H1 (cell line): ENCODE measurements around the gene TAF15. TPM values are rescaled to one million over a fixed set of nuclear protein-coding genes. Genes with fewer than 3 reads are reported as not detected.

Source experiments
- CTCF ChIA-PET: fragments of 300-600 bp; sonication (Branson Sonifier 250); formaldehyde crosslinking; loops from one replicate; lab custom pipeline; 2021; ENCODE audit not compliant: partially characterized antibody; lab: Charles Lee
- POLR2A ChIA-PET: fragments of 300-600 bp; sonication (Branson Sonifier 250); formaldehyde crosslinking; loops from one replicate; lab custom pipeline; 2021; ENCODE audit warnings: inconsistent platforms; ENCODE audit not compliant: partially characterized antibody; lab: Charles Lee
- DNase-seq, 2 experiments: peaks; one replicate each; pipeline versions ENCODE4 v3.0.0 to v3.0.0-alpha.2; 2010 to 2022; ENCODE audit warnings: low spot score in 2 of 2, low read depth in 1 of 2, mixed read lengths in 1 of 2
- FAIRE-seq: peaks from 2 replicates; lab custom pipeline; 2011; peaks lifted over from hg19 to GRCh38; lab: Jason Lieb, UNC
- H2AFZ ChIP-seq: 2 replicates; pipeline ENCODE4 v1.8.1; 2012; ENCODE audit warnings: low read length, inconsistent platforms
- H2AK5ac ChIP-seq: 2 replicates; pipeline ENCODE4 v1.6.1; 2013; ENCODE audit warnings: low read depth, low read length
- H2BK120ac ChIP-seq: replicated peaks from 2 replicates; pipeline ENCODE3; 2013; ENCODE audit warnings: low read depth, low read length, inconsistent platforms
- H2BK12ac ChIP-seq: 2 replicates; pipeline ENCODE4 v1.6.1; 2013; ENCODE audit warnings: low read depth, low read length
- H2BK15ac ChIP-seq: 2 replicates; pipeline ENCODE4 v1.6.1; 2013; ENCODE audit warnings: low read length
- H2BK20ac ChIP-seq: 2 replicates; pipeline ENCODE4 v1.6.1; 2013; ENCODE audit warnings: low read length
- H2BK5ac ChIP-seq: 2 replicates; pipeline ENCODE4 v1.6.1; 2013; ENCODE audit warnings: low read depth, low read length
- H3K14ac ChIP-seq: 2 replicates; pipeline ENCODE4 v1.6.1; 2013; ENCODE audit warnings: inconsistent platforms; ENCODE audit not compliant: insufficient read length
- H3K18ac ChIP-seq: 2 replicates; pipeline ENCODE4 v1.6.1; 2013; ENCODE audit warnings: low read length; ENCODE audit errors: extremely low read depth
- H3K23ac ChIP-seq: 2 replicates; pipeline ENCODE4 v1.6.1; 2013; ENCODE audit warnings: inconsistent platforms; ENCODE audit not compliant: insufficient read length
- H3K23me2 ChIP-seq: 2 replicates; pipeline ENCODE4 v1.6.1; 2013; ENCODE audit warnings: low read depth, low read length
- H3K27ac ChIP-seq: 2 replicates; pipeline ENCODE4 v1.6.1; 2011; ENCODE audit warnings: low read depth, low read length, inconsistent platforms
- H3K27me3 ChIP-seq, 4 experiments: replicated peaks in 1 of 4; 1 replicate in 1 of 4; 2 replicates in 3 of 4; pipeline versions ENCODE4 v1.6.1 to v1.8.1; 2011 to 2013; ENCODE audit warnings: low read length in 3 of 4, mild to moderate bottlenecking in 3 of 4, inconsistent platforms in 2 of 4, mixed read lengths in 2 of 4, moderate library complexity in 1 of 4; ENCODE audit not compliant: control insufficient read depth in 3 of 4, insufficient read depth in 3 of 4; ENCODE audit errors: extremely low read depth in 1 of 4
- H3K36me3 ChIP-seq, 4 experiments: 2 replicates each; pipeline versions ENCODE4 v1.6.1 to v1.8.1; 2011 to 2013; ENCODE audit warnings: mild to moderate bottlenecking in 4 of 4, low read length in 3 of 4, moderate library complexity in 2 of 4, control low read depth in 1 of 4, inconsistent platforms in 1 of 4; ENCODE audit not compliant: insufficient read depth in 4 of 4, control insufficient read depth in 2 of 4
- H3K4ac ChIP-seq: replicated peaks from 2 replicates; pipeline ENCODE3; 2013; ENCODE audit warnings: low read length, low read depth, mixed read lengths, inconsistent platforms; ENCODE audit not compliant: insufficient read length
- H3K4me1 ChIP-seq, 4 experiments: replicated peaks in 1 of 4; 1 replicate in 1 of 4; 2 replicates in 3 of 4; pipeline versions ENCODE4 v1.6.1 to v1.8.1; 2011 to 2013; ENCODE audit warnings: low read length in 3 of 4, inconsistent platforms in 2 of 4, mixed read lengths in 1 of 4; ENCODE audit not compliant: insufficient read depth in 4 of 4, control insufficient read depth in 3 of 4
- H3K4me2 ChIP-seq, 2 experiments: 2 replicates each; pipeline versions ENCODE4 v1.6.1 to v1.8.1; 2011 to 2013; ENCODE audit warnings: low read depth in 2 of 2, low read length in 2 of 2, control low read depth in 1 of 2, inconsistent platforms in 1 of 2, mild to moderate bottlenecking in 1 of 2; ENCODE audit not compliant: insufficient read depth in 1 of 2
- H3K4me3 ChIP-seq, 4 experiments: fragments of 200-600, 300-600 bp in 1 of 4; sonication (generic), shearing (Covaris generic), sonication (Bioruptor Twin) in 1 of 4; 2 replicates each; pipeline versions ENCODE4 v1.5.1 to v1.8.1; 2011 to 2016; ENCODE audit warnings: low read length in 4 of 4, low read depth in 3 of 4, control low read depth in 2 of 4, inconsistent platforms in 2 of 4, mild to moderate bottlenecking in 2 of 4, mixed read lengths in 1 of 4, moderate library complexity in 1 of 4; ENCODE audit not compliant: insufficient read depth in 2 of 4; ENCODE audit errors: extremely low read depth in 1 of 4
- H3K56ac ChIP-seq: replicated peaks from 2 replicates; pipeline ENCODE3; 2013; ENCODE audit warnings: low read depth, mild to moderate bottlenecking, mixed read lengths, low read length, inconsistent platforms; ENCODE audit not compliant: insufficient read length
- H3K79me1 ChIP-seq: 2 replicates; pipeline ENCODE4 v1.6.1; 2013; ENCODE audit warnings: low read depth, low read length, control low read depth
- H3K79me2 ChIP-seq, 2 experiments: 2 replicates each; pipeline versions ENCODE4 v1.6.1 to v1.8.1; 2012 to 2013; ENCODE audit warnings: low read length in 2 of 2, mild to moderate bottlenecking in 2 of 2, inconsistent platforms in 1 of 2; ENCODE audit not compliant: insufficient read depth in 2 of 2, control insufficient read depth in 1 of 2
- H3K9ac ChIP-seq, 4 experiments: replicated peaks in 1 of 4; 1 replicate in 1 of 4; 2 replicates in 3 of 4; pipeline versions ENCODE4 v1.6.1 to v1.8.1; 2011 to 2013; ENCODE audit warnings: low read depth in 3 of 4, low read length in 3 of 4, control low read depth in 2 of 4, mild to moderate bottlenecking in 2 of 4, moderate library complexity in 2 of 4, inconsistent platforms in 1 of 4; ENCODE audit errors: extremely low read depth in 1 of 4
- H3K9me3 ChIP-seq, 2 experiments: 2 replicates each; pipeline versions ENCODE4 v1.6.1 to v1.8.1; 2012 to 2013; ENCODE audit warnings: mild to moderate bottlenecking in 2 of 2, moderate library complexity in 2 of 2, control low read depth in 1 of 2, inconsistent platforms in 1 of 2, low read depth in 1 of 2, low read length in 1 of 2, mixed read lengths in 1 of 2; ENCODE audit not compliant: insufficient read depth in 2 of 2
- H4K20me1 ChIP-seq, 2 experiments: replicated peaks in 1 of 2; 2 replicates each; pipeline versions ENCODE3 to v1.8.1; 2011 to 2013; ENCODE audit warnings: inconsistent platforms in 2 of 2, low read length in 2 of 2, mild to moderate bottlenecking in 1 of 2; ENCODE audit not compliant: insufficient read depth in 2 of 2, control insufficient read depth in 1 of 2
- H4K5ac ChIP-seq: 2 replicates; pipeline ENCODE4 v1.6.1; 2013; ENCODE audit warnings: low read length, low read depth, mixed read lengths, inconsistent platforms; ENCODE audit not compliant: insufficient read length
- H4K8ac ChIP-seq: 2 replicates; pipeline ENCODE4 v1.8.0; 2013; ENCODE audit warnings: mild to moderate bottlenecking, moderate library complexity, low read length, inconsistent platforms; ENCODE audit not compliant: insufficient read depth; ENCODE audit errors: extremely low read depth
- H4K91ac ChIP-seq: replicated peaks from 2 replicates; pipeline ENCODE3; 2013; ENCODE audit warnings: low read length, mixed read lengths, inconsistent platforms; ENCODE audit not compliant: insufficient read length
- BRCA1 ChIP-seq: IDR thresholded peaks from 2 replicates; pipeline ENCODE4 v1.6.1; 2012; ENCODE audit warnings: low read depth, low read length, improper control_type of control experiment
- CTBP2 ChIP-seq: IDR thresholded peaks from 2 replicates; pipeline ENCODE4 v1.7.0; 2011; ENCODE audit warnings: borderline replicate concordance, mild to moderate bottlenecking, moderate library complexity, mixed read lengths, low read length; ENCODE audit not compliant: insufficient read depth, insufficient read length
- KDM5A ChIP-seq: fragments of 200-600 bp; IDR thresholded peaks from 2 replicates; pipeline ENCODE4 v1.7.1; 2012; ENCODE audit warnings: mild to moderate bottlenecking, low read length, inconsistent platforms, mixed read lengths
- MAFK ChIP-seq: IDR thresholded peaks from 2 replicates; pipeline ENCODE4 v1.6.1; 2012; ENCODE audit warnings: low read depth, mild to moderate bottlenecking, improper control_type of control experiment, low read length
- NANOG ChIP-seq: IDR thresholded peaks from 2 replicates; pipeline ENCODE4 v1.6.1; 2011; ENCODE audit warnings: low read length, low read depth, mild to moderate bottlenecking, inconsistent platforms; ENCODE audit not compliant: insufficient read depth, poor library complexity, severe bottlenecking
- RBBP5 ChIP-seq: IDR thresholded peaks from 2 replicates; pipeline ENCODE4 v1.7.1; 2012; ENCODE audit warnings: low read depth, mild to moderate bottlenecking, inconsistent platforms, low read length, moderate library complexity, borderline replicate concordance
- SIN3A ChIP-seq, 2 experiments: IDR thresholded peaks in 1 of 2; conservative IDR thresholded peaks in 1 of 2; 2 replicates each; pipeline ENCODE4 v1.6.1; 2011 to 2012; ENCODE audit warnings: low read length in 2 of 2, improper control_type of control experiment in 1 of 2, low read depth in 1 of 2, mild to moderate bottlenecking in 1 of 2
- YY1 ChIP-seq: IDR thresholded peaks from 2 replicates; pipeline ENCODE4 v1.6.1; 2011; ENCODE audit warnings: low read depth, mild to moderate bottlenecking, low read length
- WGBS, 2 experiments: shearing (Covaris generic) in 1 of 2; methylation state at CpG; one replicate each; pipeline versions ENCODE4 v1.1.6 to v1.1.7; 2013 to 2015; ENCODE audit warnings: low lambda C conversion rate in 2 of 2, mixed read lengths in 2 of 2, inconsistent platforms in 1 of 2, low coverage in 1 of 2, missing lambda C conversion rate in 1 of 2; ENCODE audit not compliant: insufficient replicate concordance in 2 of 2, insufficient coverage in 1 of 2, insufficient read length in 1 of 2; ENCODE audit errors: extremely low coverage in 1 of 2, missing lambda C conversion rate in 1 of 2; 5-methylcytosine and 5-hydroxymethylcytosine counted together
- polyA plus RNA-seq, 7 experiments: library from polyadenylated mRNA; depleted of rRNA in 3 of 7; stranded (reverse) in 5 of 7; unstranded in 2 of 7; fragments of >200 nt in 5 of 7; fragments of 200-250 nt in 2 of 7; gene quantifications; 1 replicate in 5 of 7; 2 replicates in 1 of 7; 4 replicates in 1 of 7; pipeline versions ENCODE4 v1.2.1 to v1.2.3, GENCODE V29; 2011 to 2013; ENCODE audit warnings: missing spikeins in 2 of 7, mixed read lengths in 2 of 7
- total RNA-seq: library from RNA; stranded (reverse); fragmentation: NEBNext Ultra II Directional; extraction: Animal tissue kit (Norgen Biotek cat#: 25700); gene quantifications from 2 replicates; pipeline ENCODE4 v1.2.1, GENCODE V29; 2021
- TF ChIP-seq, protein P1 (sequence below): IDR thresholded peaks from 2 replicates; pipeline ENCODE4 v1.6.1; 2011; ENCODE audit warnings: low read length, improper control_type of control experiment
- TF ChIP-seq, protein P2 (sequence below): IDR thresholded peaks from 2 replicates; pipeline ENCODE4 v1.6.1; 2012; ENCODE audit warnings: inconsistent platforms

TAF15 gene
- total and polyA plus RNA-seq, 2 of the 8 experiments (the other 6 are each of a cell fraction or from before 2014, with no cell fraction given), result 80.1 to 338 TPM

DNA sequence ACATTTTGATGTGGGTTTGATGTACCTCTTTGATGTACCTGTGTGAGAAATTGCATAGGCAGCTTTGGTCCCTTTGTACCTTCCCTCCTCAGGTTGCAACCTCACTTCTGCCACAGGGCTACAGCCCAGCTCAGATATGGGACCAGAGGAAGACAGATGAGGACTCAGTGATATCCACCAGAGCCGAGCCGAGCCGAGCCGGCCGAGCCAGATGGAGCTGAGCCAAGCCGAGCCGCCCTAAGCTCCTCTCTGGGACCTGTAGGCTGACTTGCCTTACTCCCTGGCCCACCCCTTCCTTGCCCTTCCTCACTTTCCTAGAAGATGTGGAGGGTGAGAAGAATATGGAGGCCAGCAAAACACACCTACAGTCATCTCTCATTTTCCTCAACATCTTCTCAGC lies 55.6 kb downstream of the TAF15 start:
- Histone ChIP-seq H3K23me2 (no peaks in the 10 kb centered on the region), H4K91ac (no peak overlapping the region), H4K20me1 (peaks cover 0 to 2% of the 10 kb centered on the region in 2 experiments), H4K8ac (no peak overlapping the region), H3K4me2 (no peak overlapping the region), H2BK20ac (no peak overlapping the region), H3K79me2 (no peaks in the 10 kb centered on the region), H2BK5ac (no peak overlapping the region), H3K56ac (no peak overlapping the region), H3K23ac (no peak overlapping the region), H3K27ac (no peak overlapping the region), H3K9ac (no peak overlapping the region), H2AK5ac (no peak overlapping the region), H3K4ac (no peak overlapping the region), H3K18ac (no peak overlapping the region), H4K5ac (no peak overlapping the region), H3K79me1 (no peaks in the 10 kb centered on the region), H3K4me1 (no peaks in the 10 kb centered on the region), H2AFZ (no peak overlapping the region), H3K9me3 (no peaks in the 10 kb centered on the region), H2BK15ac (no peak overlapping the region), H3K36me3 (no peaks in the 10 kb centered on the region), H2BK12ac (no peak overlapping the region), H3K14ac (no peak overlapping the region), H3K4me3 (no peak overlapping the region), H3K27me3 (no peaks in the 10 kb centered on the region; a peak in 1 of 7 replicates), H2BK120ac (no peak overlapping the region)
- POLR2A ChIA-PET, result interaction anchor here (0.7 to 3.1 kb wide), 7 partner anchors 9 to 56 kb away, joined by 3 to 13 read pairs (median 3); partner anchors contain the start of gene TAF15
- CTCF ChIA-PET, result interaction anchor here (2.5 kb wide), 1 partner anchor 15 kb away, joined by 6 read pairs; no protein-coding TSS in a partner anchor
- FAIRE-seq, result no peak
- no peak for DNase-seq
- 97% methylated on average over 7 of the region's 7 CpGs; no CpG with 5 or more reads in 1 of the 2 experiments for WGBS, 2 experiments
- TF ChIP-seq, protein P1, sequence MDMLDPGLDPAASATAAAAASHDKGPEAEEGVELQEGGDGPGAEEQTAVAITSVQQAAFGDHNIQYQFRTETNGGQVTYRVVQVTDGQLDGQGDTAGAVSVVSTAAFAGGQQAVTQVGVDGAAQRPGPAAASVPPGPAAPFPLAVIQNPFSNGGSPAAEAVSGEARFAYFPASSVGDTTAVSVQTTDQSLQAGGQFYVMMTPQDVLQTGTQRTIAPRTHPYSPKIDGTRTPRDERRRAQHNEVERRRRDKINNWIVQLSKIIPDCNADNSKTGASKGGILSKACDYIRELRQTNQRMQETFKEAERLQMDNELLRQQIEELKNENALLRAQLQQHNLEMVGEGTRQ, result no peak
- TF ChIP-seq YY1 (no peak), CTBP2 (no peak), KDM5A (no peak), MAFK (no peak), NANOG (no peak), BRCA1 (no peak), SIN3A (conservative IDR thresholded peaks at IDR 0.05 in 1 of 2, IDR thresholded peaks at IDR 0.05 in 1 of 2; ENCODE audit: low read depth in 1 of 2, low read length in 2 of 2) (no peak), RBBP5 (no peak)
- TF ChIP-seq, protein P2, sequence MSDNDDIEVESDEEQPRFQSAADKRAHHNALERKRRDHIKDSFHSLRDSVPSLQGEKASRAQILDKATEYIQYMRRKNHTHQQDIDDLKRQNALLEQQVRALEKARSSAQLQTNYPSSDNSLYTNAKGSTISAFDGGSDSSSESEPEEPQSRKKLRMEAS, result no peak
